Umbilical cord (tissue), 2 donors: ENCODE data around the gene BYSL. TPM values are rescaled to one million over a fixed set of nuclear protein-coding genes. Genes with fewer than 3 reads are reported as not detected.

Experiments
- DNase-seq: peaks from one replicate; pipeline ENCODE4 v3.0.0-alpha.2; 2015; ENCODE audit warnings: low spot score
- total RNA-seq: library from RNA; depleted of rRNA; stranded (reverse); fragments of >200 nt; gene quantifications from one replicate; pipeline ENCODE4 v1.2.3, GENCODE V29; 2014; ENCODE audit warnings: low replicate concordance; ENCODE audit not compliant: insufficient read depth

BYSL gene
- total RNA-seq, 1 donor from 2014 or later, result 5.3 TPM

DNA sequence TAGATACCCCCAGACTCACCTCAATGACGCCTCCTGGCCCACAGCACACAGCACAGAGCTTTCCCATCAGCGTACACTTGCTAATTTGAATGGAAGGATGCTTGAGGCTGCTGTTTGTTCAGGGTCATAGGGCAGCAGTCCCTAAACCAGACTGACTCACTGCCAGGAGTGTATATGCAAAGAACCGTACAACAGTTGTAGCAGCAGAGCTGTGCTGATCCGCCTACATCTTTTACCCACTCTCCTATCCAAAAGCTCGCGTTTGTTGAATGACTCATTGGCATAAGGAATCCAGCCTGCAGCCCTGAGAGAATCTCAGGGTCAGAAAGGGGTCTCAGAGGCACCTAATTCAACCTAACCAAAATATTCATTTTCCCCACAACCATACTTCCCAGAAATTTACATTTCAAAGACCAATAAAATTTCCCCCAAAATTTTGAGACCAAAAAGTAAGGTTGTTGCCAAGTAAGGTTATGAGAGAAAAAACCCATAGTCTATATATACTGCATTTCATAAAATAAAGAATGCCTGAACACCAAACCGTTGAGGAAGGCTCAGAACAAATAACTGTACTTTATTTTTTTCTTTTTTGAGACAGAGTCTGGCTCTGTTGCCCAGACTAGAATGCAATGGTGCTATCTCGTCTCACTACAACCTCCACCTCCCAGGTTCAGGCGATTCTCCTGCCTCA is 55.6 kb downstream of the BYSL start:
- DNase-seq, result no peak

Other genes starting within 250 kb of the BYSL start
- gene TFEB, start 185.9 kb upstream of the BYSL start, total RNA-seq, result 3.1 TPM
- gene PGC, start 174.1 kb upstream of the BYSL start, total RNA-seq, result 0.96 TPM
- not detected for gene FRS3, start 141.6 kb upstream of the BYSL start, total RNA-seq
- gene PRICKLE4, start 140.7 kb upstream of the BYSL start, total RNA-seq, result 2.9 TPM
- gene TOMM6, start 133.8 kb upstream of the BYSL start, total RNA-seq, result 122 TPM
- 2.9 TPM for gene USP49, start 26.1 kb upstream of the BYSL start, total RNA-seq
- gene MED20, start 360 bp upstream of the BYSL start, total RNA-seq, result 15.2 TPM
- gene CCND3, start 20.3 kb downstream of the BYSL start, total RNA-seq, result 33.5 TPM
- gene TAF8, start 129.0 kb downstream of the BYSL start, total RNA-seq, result 16.4 TPM
- gene C6orf132, start 221.1 kb downstream of the BYSL start, total RNA-seq, result 6.0 TPM